Cerebellar nuclear complex (tissue), 1 donor: ENCODE measurements around the gene HOATZ.

Experiments used
- DNase-seq, 2 experiments: peaks; one replicate each; lab custom pipeline; 2025; lab: John Stamatoyannopoulos, UW

HOATZ gene

GRCh38 chr11:111577821-111578220 is 63.2 kb downstream of the HOATZ start:
- DNase-seq = no peak

GRCh38 chr11:111581341-111581740 is 66.8 kb downstream of the HOATZ start:
- DNase-seq = no peak

- DNase-seq = no peak
Observed at GRCh38 chr11:111582163-111582562, 67.6 kb downstream of the HOATZ start.

- no peak for DNase-seq
Observed at GRCh38 chr11:111582881-111583280, 68.3 kb downstream of the HOATZ start.

- no peak for DNase-seq
Observed at GRCh38 chr11:111585371-111585770, 70.8 kb downstream of the HOATZ start.

GRCh38 chr11:111586388-111586831 is 71.8 kb downstream of the HOATZ start:
- no peak for DNase-seq
